Measurements from ENCODE around the gene MAP2K6.

- TF ChIP-seq CTCF (IDR thresholded peaks at IDR 0.05) (no peak), POLR2A (IDR thresholded peaks at IDR 0.05) (no peak)
These were observed 9.4 kb upstream of the MAP2K6 start for GRCh38 chr17:69405096-69405495.
